ENCODE results near the gene STRN3. TPM values are rescaled to one million over a fixed set of nuclear protein-coding genes. Genes with fewer than 3 reads are reported as not detected.

Gene STRN3
- total and polyA plus RNA-seq, 2 experiments from 2014 or later = 25.6 to 44.2 TPM

DNA sequence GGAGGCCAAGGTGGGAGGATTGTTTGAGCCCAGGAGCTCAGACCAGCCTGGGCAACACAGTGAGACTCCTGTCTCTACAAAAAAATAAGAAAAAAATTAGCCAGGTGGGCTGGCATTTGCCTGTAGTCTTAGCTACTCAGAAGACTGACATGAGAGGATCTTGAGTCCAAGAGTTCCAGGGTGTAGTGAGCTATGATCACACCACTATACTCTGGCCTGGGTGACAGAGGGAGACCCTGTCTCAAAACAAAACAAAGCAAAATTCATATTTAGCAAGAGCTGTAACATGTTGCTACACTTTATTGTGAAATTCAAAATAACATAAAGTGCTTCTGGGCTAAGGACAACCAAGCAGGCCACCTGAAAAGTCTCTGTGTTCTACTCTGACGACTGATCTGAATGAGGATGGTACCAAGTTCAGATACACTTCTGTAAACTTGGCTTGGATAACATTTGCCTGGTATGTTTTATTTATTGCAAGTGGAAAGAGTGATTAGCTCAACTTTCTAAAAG, 11.6 kb upstream of the STRN3 start:
- no peak overlapping the region for H2AFZ ChIP-seq
- no peaks in the 10 kb centered on the region for H3K36me3 ChIP-seq (ENCODE audit: low read depth)
- H3K4me2 ChIP-seq (ENCODE audit: unreplicated experiment) = no peak overlapping the region
- in situ Hi-C loops (cut with MboI) = no loop called here
- no peak for DNase-seq
- H3K4me3 ChIP-seq = no peak overlapping the region
- H3K79me2 ChIP-seq (ENCODE audit: insufficient read depth) = 0 out of 2 replicates have a peak, but pooled peaks cover 3% of the 10 kb centered on the region
- peaks cover 7% of the 10 kb centered on the region for H3K4me1 ChIP-seq (ENCODE audit: insufficient read depth)
- peaks cover 11% of the 10 kb centered on the region for H3F3A ChIP-seq (ENCODE audit: insufficient read depth)
- no peak for TF ChIP-seq EZH2 (IDR thresholded peaks at IDR 0.05; ENCODE audit: insufficient read depth, poor library complexity, severe bottlenecking)
- TF ChIP-seq EZH2phosphoT487 (IDR thresholded peaks at IDR 0.05; ENCODE audit: insufficient read depth, low read depth) = no peak
- no peak overlapping the region for H3K27ac ChIP-seq
- H3K27me3 ChIP-seq (replicated peaks; ENCODE audit: insufficient read depth) = no peaks in the 10 kb centered on the region
- 63 to 77% methylated on average over 1 of the region's 1 CpG for WGBS, 2 experiments (ENCODE audit: low coverage in 1 of 2, low lambda C conversion rate in 2 of 2, missing lambda C conversion rate in 2 of 2)
- H4K20me1 ChIP-seq (ENCODE audit: insufficient read depth) = no peaks in the 10 kb centered on the region
- no peaks in the 10 kb centered on the region for H3K9me3 ChIP-seq (ENCODE audit: low read depth)
- H3K9ac ChIP-seq = no peak overlapping the region
- no peaks in the 10 kb centered on the region for H3K9me2 ChIP-seq (ENCODE audit: insufficient read depth)

DNA sequence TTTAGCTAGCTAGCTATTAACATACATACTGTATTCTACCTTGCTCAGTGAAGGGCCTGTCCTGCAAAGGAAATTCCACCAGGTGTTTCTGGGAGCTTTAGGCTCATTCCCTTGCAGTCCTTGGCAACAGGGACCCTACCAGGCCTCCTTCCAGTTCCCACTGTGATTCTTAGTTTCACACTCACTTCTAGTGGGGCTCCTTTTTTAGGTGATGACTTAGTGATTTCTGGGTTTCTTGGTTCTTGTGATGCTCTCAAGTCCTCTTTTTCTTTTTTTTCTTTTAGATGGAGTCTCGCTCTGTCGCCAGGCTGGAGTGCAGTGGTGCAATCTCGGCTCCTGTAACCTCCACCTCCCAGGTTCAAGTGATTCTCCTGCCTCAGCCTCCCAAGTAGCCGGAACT, 10.4 kb upstream of the STRN3 start:
- no peaks in the 10 kb centered on the region for H3K36me3 ChIP-seq (ENCODE audit: low read depth)
- no peak overlapping the region for H3K4me3 ChIP-seq
- peaks cover 11% of the 10 kb centered on the region for H3F3A ChIP-seq (ENCODE audit: insufficient read depth)
- no peak overlapping the region for H3K4me2 ChIP-seq (ENCODE audit: unreplicated experiment)
- TF ChIP-seq EZH2 (IDR thresholded peaks at IDR 0.05; ENCODE audit: insufficient read depth, poor library complexity, severe bottlenecking) = no peak
- TF ChIP-seq EZH2phosphoT487 (IDR thresholded peaks at IDR 0.05; ENCODE audit: insufficient read depth, low read depth) = no peak
- in situ Hi-C loops (cut with MboI) = no loop called here
- no peaks in the 10 kb centered on the region for H3K27me3 ChIP-seq (replicated peaks; ENCODE audit: insufficient read depth)
- no peak overlapping the region for H2AFZ ChIP-seq
- 96 to 100% methylated on average over 4 of the region's 4 CpGs for WGBS, 2 experiments (ENCODE audit: low coverage in 1 of 2, low lambda C conversion rate in 2 of 2, missing lambda C conversion rate in 2 of 2)
- peaks cover 15% of the 10 kb centered on the region for H3K79me2 ChIP-seq (ENCODE audit: insufficient read depth)
- H3K9me2 ChIP-seq (ENCODE audit: insufficient read depth) = no peaks in the 10 kb centered on the region
- no peaks in the 10 kb centered on the region for H3K9me3 ChIP-seq (ENCODE audit: low read depth)
- no peak overlapping the region for H3K9ac ChIP-seq
- peaks cover 7% of the 10 kb centered on the region for H3K4me1 ChIP-seq (ENCODE audit: insufficient read depth)
- H3K27ac ChIP-seq = no peak overlapping the region
- no peaks in the 10 kb centered on the region for H4K20me1 ChIP-seq (ENCODE audit: insufficient read depth)
- no peak for DNase-seq

- in situ Hi-C loops (cut with MboI) = no loop called here
- peaks cover 24% of the 10 kb centered on the region for H3F3A ChIP-seq (ENCODE audit: insufficient read depth)
- no peak overlapping the region for H3K9ac ChIP-seq
- no peaks in the 10 kb centered on the region for H3K36me3 ChIP-seq (ENCODE audit: low read depth)
- no peak overlapping the region for H3K4me3 ChIP-seq
- DNase-seq = no peak
- no peaks in the 10 kb centered on the region for H3K9me2 ChIP-seq (ENCODE audit: insufficient read depth)
- H3K4me2 ChIP-seq (ENCODE audit: unreplicated experiment) = no peak overlapping the region
- TF ChIP-seq EZH2phosphoT487 (IDR thresholded peaks at IDR 0.05; ENCODE audit: insufficient read depth, low read depth) (no peak), EZH2 (IDR thresholded peaks at IDR 0.05; ENCODE audit: insufficient read depth, poor library complexity, severe bottlenecking) (no peak)
- no peak overlapping the region for H2AFZ ChIP-seq
- H3K27ac ChIP-seq = no peak overlapping the region
- peaks cover 58% of the 10 kb centered on the region for H3K79me2 ChIP-seq (ENCODE audit: insufficient read depth)
- no peaks in the 10 kb centered on the region for H4K20me1 ChIP-seq (ENCODE audit: insufficient read depth)
- 83 to 85% methylated on average over 5 of the region's 5 CpGs for WGBS, 2 experiments (ENCODE audit: low coverage in 1 of 2, low lambda C conversion rate in 2 of 2, missing lambda C conversion rate in 2 of 2)
- peaks cover 16% of the 10 kb centered on the region for H3K4me1 ChIP-seq (ENCODE audit: insufficient read depth)
- H3K9me3 ChIP-seq (ENCODE audit: low read depth) = no peaks in the 10 kb centered on the region
- H3K27me3 ChIP-seq (replicated peaks; ENCODE audit: insufficient read depth) = no peaks in the 10 kb centered on the region
These were observed 4.3 kb upstream of the STRN3 start for GRCh38 chr14:31030469-31030868.

- TF ChIP-seq EZH2phosphoT487 (IDR thresholded peaks at IDR 0.05; ENCODE audit: insufficient read depth, low read depth) (no peak), EZH2 (IDR thresholded peaks at IDR 0.05; ENCODE audit: insufficient read depth, poor library complexity, severe bottlenecking) (no peak)
- H3K4me2 ChIP-seq (ENCODE audit: unreplicated experiment) = no peak overlapping the region
- no peak overlapping the region for H3K4me3 ChIP-seq
- H3K36me3 ChIP-seq (ENCODE audit: low read depth) = no peaks in the 10 kb centered on the region
- H3K27me3 ChIP-seq (replicated peaks; ENCODE audit: insufficient read depth) = no peaks in the 10 kb centered on the region
- DNase-seq = no peak
- no peak overlapping the region for H3K27ac ChIP-seq
- peaks cover 34% of the 10 kb centered on the region for H3F3A ChIP-seq (ENCODE audit: insufficient read depth)
- H3K9me3 ChIP-seq (ENCODE audit: low read depth) = no peaks in the 10 kb centered on the region
- H2AFZ ChIP-seq = no peak overlapping the region
- peaks cover 21% of the 10 kb centered on the region for H3K4me1 ChIP-seq (ENCODE audit: insufficient read depth)
- H4K20me1 ChIP-seq (ENCODE audit: insufficient read depth) = peaks cover 7% of the 10 kb centered on the region; the same call in 1 of the 2 replicates
- WGBS, 2 experiments (ENCODE audit: low coverage in 1 of 2, low lambda C conversion rate in 2 of 2, missing lambda C conversion rate in 2 of 2) = 87 to 90% methylated on average over 3 of the region's 3 CpGs
- H3K79me2 ChIP-seq (ENCODE audit: insufficient read depth) = peaks cover 69% of the 10 kb centered on the region
- H3K9me2 ChIP-seq (ENCODE audit: insufficient read depth) = no peaks in the 10 kb centered on the region
- in situ Hi-C loops (cut with MboI) = no loop called here
- no peak overlapping the region for H3K9ac ChIP-seq
These were observed 3.1 kb upstream of the STRN3 start for GRCh38 chr14:31029016-31029970.

All from GM23248 (cell line).